ENCODE data around the gene FBXL14.

FBXL14 gene, protein sequence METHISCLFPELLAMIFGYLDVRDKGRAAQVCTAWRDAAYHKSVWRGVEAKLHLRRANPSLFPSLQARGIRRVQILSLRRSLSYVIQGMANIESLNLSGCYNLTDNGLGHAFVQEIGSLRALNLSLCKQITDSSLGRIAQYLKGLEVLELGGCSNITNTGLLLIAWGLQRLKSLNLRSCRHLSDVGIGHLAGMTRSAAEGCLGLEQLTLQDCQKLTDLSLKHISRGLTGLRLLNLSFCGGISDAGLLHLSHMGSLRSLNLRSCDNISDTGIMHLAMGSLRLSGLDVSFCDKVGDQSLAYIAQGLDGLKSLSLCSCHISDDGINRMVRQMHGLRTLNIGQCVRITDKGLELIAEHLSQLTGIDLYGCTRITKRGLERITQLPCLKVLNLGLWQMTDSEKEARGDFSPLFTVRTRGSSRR

DNA sequence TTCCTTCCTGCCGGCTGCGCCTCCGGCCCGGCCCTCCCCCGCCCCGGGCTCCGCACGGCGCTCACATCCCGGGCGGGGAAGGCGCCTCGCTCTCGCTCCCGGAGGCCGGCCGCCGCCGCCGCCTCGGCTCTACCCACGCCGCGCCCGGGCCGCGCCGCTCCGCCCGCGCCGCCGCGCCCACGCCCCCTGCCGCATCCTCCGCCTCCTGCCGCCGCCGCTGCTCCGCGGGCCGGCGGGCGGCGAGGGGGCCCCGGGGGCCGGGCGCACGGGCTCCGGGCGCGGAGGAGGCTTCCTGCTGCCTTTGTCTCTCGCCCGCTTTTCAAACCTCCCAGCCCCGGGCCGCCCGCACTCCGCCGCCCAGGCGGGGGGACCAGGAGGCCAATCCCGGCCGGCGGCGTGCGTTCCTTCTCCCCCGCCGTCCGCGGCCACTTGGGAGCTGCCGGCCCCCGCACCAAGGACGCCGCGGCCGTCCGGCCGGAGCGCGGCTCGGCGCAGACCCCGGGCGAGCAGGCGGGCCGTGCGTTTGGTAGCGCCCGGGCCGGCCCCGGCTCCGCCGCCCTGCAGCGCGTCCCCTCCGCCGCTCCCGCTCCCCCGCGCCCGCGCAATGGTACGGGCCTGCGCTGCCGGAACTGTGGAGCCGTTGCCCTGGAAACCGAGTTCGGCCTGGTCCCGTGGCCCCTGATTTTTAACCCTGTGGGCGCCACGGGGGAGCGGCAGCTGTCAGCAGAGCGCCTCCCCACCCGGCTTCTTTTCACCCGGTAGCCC, at the start of gene FBXL14:
TSS of gene FBXL14 (minus strand) at position 321 of the 765 bp plus-strand sequence. CDS start 515 bp downstream, outside the sequence.
- DNase-seq (ENCODE audit: low spot score), result peak; percentile 95

DNA sequence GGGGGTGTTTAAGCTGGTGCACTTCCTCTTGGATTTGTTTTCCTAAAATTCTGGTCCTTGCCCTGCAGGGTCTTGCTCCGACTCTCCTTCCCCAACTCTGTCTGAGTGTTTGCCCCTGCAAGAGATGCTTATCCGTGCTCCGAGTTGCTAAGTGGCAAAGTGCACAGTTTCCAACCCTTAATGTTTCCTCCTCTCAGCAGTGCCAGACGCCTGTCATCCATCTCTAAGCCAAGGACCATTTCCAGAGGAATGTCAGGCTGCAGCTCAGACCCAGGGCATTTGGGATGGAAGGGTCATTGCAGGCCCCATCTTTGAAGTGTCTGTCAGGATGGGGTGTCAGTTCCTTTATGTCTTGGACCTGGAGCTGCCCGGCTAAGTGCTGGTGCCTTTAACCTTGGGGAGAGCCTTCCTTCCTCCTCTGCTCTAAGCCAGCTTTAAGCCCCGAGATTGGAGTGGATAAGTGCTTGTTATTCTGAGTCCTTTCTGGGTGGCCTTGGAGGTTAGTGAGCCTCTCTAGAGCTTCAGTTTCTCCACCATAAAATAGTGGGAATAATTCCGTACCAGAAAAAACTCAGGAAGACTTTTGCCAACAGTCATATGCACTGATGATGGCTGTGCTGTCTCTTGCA, 49.6 kb upstream of the FBXL14 start:
- DNase-seq (ENCODE audit: low spot score), result no peak

DNA sequence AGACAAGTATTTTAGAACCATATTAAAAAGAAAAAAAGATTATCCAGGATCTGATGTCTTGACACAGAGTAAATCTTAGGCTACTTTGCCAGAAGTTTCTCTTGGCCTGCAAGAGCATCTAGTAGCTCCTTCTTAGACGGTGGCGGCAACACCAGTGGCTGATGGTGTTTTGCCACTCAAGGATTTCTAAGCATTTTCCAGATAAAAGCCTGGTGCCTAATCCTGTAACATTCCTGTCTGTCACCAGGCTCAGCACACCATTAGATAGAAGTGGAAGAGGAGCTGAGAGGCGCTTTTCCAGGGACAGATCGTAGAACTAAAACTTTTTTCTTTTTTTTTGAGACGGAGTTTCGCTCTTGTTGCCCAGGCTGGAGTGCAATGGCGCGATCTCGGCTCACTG, 48.7 kb upstream of the FBXL14 start:
- DNase-seq (ENCODE audit: low spot score), result no peak

DNA sequence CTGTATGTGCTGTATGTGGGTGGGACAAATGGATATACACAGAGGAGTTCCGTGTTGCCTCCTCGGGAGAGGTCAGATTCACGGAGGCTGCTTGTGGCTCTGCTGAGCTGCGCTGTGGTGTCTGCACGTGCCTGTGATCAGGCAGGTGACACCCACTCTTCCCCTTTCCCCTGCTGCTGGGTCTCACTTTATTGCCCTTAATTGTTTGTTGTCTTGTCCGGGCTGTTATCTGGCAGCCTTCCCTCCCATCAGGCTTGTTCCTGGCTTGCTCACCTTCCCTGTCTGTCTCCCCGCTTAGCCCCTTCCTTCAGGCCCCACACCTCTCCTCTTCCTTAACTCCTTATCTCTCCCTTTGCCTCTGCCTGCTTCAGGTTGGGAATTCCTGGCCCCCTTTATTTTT, 48.1 kb upstream of the FBXL14 start:
- no peak for DNase-seq (ENCODE audit: low spot score)

DNA sequence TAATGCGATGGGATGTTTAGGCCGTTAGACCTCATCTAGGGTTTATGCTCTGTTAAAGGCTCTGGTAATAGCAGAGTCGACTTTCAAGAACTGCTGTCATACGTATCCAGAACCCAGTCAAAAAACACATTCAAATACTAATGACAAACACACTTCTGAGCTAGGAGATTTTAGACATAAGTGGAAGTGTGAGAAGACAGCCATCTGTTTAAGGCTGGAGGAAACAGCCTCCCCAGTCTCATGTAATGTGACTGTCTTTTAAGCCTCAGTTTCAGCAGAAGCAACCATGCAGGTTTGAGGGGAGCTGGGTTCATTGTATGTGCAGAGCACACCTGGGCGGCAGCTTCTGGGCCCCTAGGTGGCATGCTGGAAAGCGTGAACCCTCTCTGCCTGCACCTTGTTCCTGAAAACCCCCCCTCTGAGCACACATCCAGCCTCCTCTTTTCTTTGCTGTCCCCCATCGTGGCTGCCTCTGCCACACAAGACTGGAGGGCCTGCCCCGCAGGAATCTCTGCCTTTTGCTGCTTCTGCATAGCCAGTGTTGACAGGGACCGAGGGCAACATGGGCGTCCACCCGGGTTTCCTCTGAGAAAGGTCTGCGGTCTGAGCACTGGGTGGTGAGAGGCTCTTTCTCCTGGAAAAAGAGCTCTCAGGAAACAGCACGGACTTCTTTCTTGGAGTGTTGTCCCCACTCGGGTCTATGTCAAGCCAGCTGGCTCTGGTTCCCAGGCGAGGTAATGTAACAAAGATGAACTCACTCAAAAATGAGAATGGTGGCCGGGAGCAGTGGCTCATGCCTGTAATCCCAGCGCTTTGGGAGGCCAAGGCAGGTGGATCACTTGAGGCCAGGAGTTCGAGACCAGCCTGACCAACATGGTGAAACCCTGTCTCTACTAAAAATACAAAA, 46.2 kb upstream of the FBXL14 start:
- DNase-seq (ENCODE audit: low spot score), result no peak

DNA sequence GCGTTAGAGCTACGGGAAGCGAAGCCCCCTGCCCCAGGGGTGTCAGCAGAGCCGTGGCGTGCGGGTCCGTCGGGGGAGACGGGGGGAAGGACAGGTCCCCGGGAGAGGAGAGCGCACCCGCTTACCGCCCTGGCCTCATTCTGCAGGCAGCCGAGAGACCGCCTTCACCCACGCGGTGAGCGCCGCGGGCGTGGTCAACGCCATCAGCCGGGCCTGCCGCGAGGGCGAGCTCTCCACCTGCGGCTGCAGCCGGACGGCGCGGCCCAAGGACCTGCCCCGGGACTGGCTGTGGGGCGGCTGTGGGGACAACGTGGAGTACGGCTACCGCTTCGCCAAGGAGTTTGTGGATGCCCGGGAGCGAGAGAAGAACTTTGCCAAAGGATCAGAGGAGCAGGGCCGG, 45.2 kb upstream of the FBXL14 start:
- no peak for DNase-seq (ENCODE audit: low spot score)

DNA sequence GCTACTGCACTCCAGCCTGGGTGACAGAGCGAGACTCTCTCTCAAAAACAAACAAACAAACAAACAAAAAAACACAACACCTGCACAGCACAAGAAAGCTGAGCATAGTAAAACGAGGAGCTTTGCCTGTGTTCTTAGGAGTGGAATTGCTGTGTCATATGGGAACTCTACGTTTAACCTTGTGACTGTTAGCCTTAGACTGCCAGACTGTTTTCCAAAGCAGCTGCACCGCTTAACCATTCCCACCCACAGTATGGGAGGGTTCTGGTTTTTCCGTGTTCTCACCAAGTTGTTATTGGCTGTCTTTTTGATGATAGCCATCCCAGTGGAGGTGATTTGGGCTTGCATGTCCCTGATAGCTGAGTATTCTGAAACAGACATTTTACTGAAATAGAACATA, 43.8 kb upstream of the FBXL14 start:
- DNase-seq (ENCODE audit: low spot score), result no peak

DNA sequence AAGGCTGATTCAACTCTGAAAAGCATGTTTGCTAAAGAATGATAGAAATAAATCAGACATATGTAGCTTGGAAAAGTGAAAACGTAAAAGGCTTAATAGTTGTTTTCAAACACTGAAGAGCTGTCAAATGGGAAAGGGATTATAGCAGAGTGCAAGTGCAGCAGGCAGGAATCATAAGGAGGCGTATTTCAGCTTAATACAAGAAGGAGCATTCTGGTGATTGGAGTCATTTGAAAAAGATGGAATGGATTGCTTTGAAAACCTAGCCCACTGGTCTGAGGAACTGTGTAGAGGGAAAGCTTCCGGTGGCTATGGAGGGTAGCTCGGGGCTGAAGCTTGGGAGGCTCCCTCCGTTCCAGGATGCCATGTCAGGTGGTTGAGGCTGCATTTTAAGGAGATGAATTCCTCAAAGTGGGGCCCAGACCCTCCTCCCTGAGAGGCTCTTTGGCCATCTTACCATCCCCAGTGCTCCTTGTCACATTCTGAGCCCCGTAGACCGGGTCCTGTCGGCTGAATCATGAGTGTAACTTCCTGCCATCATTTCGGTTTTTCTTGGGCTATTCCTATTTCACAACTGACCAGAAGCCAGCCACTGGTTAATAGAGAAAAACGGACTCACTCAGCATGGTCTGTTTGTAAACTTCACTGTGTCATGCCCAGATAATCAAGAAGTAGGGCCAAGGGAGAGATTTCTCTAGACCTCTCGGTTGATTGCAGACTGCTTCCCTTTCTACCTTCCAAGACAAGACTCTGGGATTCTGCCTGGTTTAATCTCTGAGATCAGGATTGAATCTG, 41.1 kb upstream of the FBXL14 start:
- DNase-seq (ENCODE audit: low spot score), result no peak

DNA sequence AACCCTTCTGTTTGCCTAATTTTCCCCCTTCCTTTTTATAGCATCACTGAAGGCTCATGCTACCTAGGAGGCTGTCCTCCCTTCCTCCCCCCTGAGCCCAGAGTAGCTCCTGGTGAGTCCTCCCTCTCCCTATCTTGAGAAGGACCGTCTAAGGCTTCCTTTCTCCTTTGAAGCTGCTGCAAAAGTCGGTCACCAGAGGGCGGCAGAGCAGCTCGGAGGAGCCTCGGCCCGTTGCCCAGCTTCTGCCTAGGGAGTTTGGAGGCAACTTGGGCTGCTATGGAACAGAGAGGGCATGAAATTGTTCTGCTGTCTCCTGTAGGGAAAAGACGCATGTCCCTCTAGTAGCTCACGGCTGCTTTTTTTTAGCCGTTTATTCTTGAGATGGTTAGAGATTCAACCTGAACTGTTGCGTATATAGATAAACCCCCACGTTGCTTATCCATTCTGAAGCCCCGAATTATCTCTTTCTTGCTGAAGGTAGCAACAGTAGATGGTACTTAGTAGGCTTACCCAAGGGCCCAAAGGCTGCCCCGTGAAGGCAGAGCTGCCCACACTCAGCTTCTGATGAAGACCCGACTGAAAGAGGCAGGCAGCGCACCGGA, 40.3 kb upstream of the FBXL14 start:
- DNase-seq (ENCODE audit: low spot score), result peak; percentile 64

DNA sequence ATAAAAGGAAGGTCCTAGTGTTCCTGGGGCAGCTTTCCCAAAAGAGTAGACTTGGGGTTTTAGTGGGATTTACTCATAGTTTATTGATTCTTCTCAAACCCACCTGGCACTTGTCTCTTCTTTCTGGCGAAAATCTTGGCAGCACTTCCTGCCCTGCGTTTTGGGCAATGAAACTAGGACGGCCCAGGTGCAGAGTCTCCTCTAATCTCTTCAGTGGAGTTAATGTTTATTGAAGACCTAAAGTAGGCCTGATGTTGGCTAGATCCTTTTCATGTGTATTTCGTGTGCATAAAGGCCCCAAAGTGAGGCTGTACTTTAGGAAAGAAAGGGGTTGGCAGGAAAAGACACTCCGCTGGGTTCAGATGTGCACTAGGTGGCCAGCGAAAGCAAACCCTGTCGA, 39.8 kb upstream of the FBXL14 start:
- no peak for DNase-seq (ENCODE audit: low spot score)

DNA sequence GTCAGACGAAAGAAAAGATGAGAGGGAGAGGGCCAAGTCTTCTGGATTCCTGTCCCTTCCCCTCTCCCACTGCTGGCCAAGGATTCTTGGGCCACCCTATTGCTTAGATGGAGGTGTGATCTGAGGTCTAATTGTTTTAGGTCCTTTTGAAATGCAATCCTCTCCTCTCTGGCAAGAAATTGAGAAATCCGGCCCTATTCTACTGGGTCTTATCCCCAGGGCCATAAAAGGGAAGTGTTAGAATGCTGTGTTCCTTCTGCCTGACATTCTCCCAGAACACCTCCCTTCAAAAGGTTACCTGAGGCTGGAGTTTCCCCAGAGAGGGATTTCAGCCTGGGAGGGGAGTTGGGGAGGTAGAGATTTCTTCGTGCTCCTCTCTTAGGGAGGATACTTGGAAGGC, 39.1 kb upstream of the FBXL14 start:
- no peak for DNase-seq (ENCODE audit: low spot score)

DNA sequence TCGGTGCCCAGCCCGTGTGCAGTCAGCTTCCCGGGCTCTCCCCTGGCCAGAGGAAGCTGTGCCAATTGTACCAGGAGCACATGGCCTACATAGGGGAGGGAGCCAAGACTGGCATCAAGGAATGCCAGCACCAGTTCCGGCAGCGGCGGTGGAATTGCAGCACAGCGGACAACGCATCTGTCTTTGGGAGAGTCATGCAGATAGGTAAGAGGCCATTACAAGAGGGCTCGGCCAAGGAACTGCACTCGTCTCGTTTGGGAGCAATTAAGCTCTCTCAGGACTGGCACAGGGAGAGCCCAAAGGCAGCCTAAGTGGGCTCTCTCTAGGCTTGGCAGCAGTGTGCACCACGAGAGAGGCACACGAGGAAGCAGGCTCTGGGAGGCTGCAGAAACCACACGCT, 38.3 kb upstream of the FBXL14 start:
- DNase-seq (ENCODE audit: low spot score), result no peak

DNA sequence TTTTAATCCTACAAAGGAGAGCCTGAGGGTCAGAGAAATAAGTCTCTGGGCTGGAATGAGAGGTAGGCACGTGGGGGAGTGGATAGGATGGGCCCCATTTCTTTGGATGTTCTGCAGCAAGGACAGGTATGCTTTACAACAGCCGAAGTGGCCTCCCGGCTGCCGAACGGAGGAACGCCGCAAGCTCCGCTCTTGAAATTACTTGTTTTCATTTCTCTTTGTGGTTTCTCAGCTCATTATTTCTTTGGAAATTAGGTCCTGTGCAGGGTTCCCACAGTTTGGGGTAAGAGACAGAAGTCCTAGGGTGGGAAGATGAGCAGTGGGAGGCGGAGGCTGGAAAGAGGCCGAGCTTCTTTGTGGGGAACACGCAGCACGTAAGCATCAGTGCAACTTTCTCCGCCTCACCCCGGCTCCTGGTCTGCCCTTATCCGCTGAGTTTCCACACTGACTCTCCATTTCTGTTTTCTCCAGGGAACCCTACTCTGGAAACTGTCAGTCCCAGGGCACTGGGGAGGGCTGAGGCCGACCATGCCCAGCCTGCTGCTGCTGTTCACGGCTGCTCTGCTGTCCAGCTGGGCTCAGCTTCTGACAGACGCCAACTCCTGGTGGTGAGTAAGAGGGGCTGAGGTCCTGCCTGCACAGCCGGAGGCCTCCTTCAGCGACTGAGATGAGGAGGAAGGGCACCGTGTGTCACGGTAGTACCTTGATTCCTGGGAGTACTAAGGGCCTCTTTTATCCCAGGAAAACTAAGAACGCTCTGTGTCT, 36.6 kb upstream of the FBXL14 start:
- no peak for DNase-seq (ENCODE audit: low spot score)

DNA sequence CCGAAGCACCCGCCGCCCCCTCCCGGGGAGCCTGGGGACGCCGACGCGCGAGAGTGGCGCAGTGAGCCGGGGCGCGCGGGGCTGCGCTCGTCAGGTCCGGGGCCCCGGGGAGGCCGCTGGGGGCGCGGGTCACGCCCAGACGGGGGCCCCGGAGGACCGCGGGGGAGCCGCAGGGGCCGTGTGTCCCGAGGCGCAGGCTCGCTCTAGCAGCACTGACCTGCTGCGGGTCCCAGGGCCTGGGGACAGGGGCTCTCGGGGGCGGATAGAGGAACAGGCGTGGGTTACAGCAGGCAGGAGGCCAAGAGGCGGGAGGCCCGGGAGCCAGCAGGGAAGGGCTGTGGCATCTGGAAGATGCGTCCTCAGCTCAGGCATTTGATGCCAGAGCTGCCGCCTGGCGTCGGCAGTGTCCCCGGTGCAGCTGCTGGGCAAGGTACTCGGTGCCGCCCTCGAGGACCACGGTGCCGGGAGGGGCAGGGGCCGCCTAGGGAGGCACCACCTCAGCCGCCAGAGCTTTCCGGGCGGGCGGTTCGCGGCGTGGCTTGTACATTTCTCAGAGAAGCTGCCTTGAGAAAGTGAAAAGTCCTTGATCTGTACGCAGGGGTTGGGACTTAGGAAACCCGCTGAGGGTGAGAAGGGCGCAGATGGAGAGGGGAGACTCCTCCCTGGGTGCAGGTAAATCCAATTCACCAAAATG, 35.9 kb upstream of the FBXL14 start:
- no peak for DNase-seq (ENCODE audit: low spot score)

DNA sequence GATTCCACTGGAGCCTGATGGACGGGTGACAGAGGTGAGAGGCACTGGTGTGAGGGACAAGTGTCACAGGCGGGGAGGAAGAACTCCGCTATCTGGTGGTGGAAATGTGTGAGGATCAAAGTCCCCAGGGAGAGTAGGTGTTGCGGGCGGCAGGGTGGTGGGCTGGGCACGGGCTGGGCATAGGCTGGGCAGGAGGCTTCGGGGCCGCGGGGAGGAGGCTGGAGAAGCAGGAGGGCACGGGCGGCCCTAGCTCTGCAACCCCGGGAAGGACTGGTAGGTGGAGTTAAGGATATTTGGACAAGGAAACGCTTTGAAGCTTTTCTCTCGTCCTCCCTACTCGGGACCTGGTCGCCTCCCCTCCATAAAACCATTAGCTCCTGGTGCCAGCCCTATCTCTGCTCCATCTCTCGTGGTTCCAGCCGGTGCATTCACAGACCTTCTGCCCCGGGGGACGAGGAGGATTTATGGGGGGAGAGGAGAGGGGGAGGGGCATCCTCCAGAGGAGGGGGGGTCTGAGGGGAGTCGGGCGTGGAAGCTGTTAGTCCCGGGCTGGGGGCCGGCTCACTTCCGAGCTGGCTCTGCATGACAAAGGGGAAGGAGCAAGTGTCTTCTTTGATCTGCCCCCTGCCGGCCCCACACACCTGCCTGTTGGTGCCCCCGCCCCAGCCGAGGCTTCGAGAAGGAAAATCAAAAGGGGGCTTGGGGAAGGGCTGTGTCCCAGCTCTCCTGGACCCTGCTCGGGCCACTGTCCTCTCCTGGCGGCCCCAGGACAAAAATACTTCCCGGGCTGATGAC, 35.2 kb upstream of the FBXL14 start:
- no peak for DNase-seq (ENCODE audit: low spot score)

DNA sequence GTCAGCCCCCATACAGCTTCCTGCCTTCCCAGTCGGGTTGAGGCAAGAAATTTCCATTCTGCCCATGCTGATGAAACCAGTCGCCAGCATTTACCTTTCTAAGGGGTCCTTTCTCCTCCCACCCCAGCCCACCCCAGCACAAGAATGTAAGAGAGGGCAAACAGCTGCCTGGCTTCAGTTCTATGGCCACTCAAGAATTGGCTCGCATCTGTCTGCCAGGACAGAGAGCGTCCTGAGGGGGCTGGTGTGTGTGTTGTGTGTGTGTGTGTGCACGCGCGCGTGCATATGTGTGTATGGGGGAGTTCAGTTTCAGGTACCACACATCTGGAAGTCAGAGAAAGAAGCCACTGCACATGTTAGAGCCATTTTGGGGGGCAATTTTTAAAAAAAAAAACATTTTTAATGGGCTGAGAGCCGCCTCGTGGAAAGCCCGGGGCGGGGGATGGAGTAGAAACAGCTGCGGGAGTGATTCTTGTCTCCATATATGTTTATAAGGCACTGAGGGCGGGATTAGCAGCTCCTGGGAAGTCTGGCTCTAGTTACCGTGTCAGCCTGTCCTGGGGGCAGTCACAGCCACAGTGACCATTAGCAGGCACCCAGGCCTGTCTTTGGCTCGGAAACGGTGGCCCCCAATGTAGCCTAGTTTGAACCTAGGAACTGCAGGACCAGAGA, 34.4 kb upstream of the FBXL14 start, which contains the start of gene WNT5B:
TSS of gene WNT5B (plus strand) at position 566 of the 672 bp plus-strand sequence. CDS start 2,124 bp downstream, outside the sequence.
- DNase-seq (ENCODE audit: low spot score), result no peak

DNA sequence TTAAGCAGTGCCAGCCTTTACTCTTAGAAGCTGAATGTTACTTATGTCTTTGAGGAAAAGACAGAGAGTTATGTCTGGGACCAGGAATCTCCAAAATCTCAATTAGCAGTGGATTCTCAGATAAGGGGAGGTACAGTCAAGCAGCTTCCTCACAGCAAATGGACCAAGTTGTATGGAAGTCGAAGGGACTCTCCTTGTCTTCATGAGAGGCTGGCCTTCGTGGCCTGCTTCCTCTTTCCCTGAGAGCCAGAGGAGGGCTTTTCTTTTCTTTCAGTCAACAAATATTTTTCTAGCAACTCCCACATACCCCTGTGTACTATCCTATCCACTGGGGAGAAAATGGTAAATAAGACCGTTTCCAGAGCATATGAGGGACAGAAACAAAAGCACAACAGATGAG, 28.0 kb upstream of the FBXL14 start:
- no peak for DNase-seq (ENCODE audit: low spot score)

DNA sequence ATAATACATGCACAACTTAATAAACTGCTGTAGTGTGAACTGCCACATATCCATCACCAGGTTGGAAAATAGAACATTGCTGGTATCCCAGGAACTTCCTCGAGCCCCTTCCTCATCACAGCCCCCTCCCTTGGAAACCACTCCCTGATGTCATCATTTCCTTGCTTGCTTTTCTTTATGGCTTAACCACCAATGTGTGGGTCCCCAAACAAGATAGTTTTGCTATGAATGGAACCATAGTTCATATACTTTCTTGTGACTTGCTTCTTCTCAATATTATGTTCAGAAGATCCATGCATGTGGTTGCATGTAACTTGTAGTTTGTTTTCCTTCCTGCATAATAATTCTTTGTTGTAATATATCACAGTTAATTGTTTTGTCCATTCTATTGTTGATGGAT, 25.7 kb upstream of the FBXL14 start:
- no peak for DNase-seq (ENCODE audit: low spot score)

Data from CD4-positive, alpha-beta T cell treated with Interleukin-2 at 100 ng/mL for 4 hours (primary cell).